Measurements from ENCODE around the gene PSME3. TPM values are rescaled to one million over a fixed set of nuclear protein-coding genes. Genes with fewer than 3 reads are reported as not detected.

The PSME3 gene
- total and polyA plus RNA-seq, 2 of the 13 experiments (the other 11 are each of a cell fraction or from before 2014, with no cell fraction given): 66.3 to 135 TPM

GRCh38 chr17:42798383-42799380 is 34.5 kb upstream of the PSME3 start, which contains the start of the genes CNTD1 and COA3 (continued):
- TF ChIP-seq MEIS1 (CRISPR knock-in tag; IDR thresholded peaks at IDR 0.05; ENCODE audit: borderline replicate concordance) (peak; percentile 77), ZNF234 (CRISPR knock-in tag; conservative IDR thresholded peaks at IDR 0.05) (no peak), ZNF30 (CRISPR knock-in tag; IDR thresholded peaks at IDR 0.05) (peak; percentile 59; the same call in 1 of the 2 replicates), RELA (CRISPR knock-in tag; IDR thresholded peaks at IDR 0.05) (peak; percentile 73; the same call in 1 of the 2 replicates), HOXA9 (CRISPR knock-in tag; IDR thresholded peaks at IDR 0.05; ENCODE audit: borderline replicate concordance) (peak; percentile 54; the same call in 1 of the 2 replicates), ZNF446 (CRISPR knock-in tag; IDR thresholded peaks at IDR 0.05) (peak; percentile 94), NPAS2 (CRISPR knock-in tag; IDR thresholded peaks at IDR 0.05; ENCODE audit: borderline replicate concordance) (no peak), SNAPC2 (CRISPR knock-in tag; IDR thresholded peaks at IDR 0.05) (peak; percentile 79; the same call in 1 of the 2 replicates), PAWR (CRISPR knock-in tag; IDR thresholded peaks at IDR 0.05; ENCODE audit: borderline replicate concordance) (peak; percentile 94), POLR2G (IDR thresholded peaks at IDR 0.05; ENCODE audit: low read depth, low read length) (peak; percentile 81), JUND (CRISPR knock-in tag; IDR thresholded peaks at IDR 0.05) (peak; percentile 61; the same call in 1 of the 2 replicates), ZNF790 (CRISPR knock-in tag; IDR thresholded peaks at IDR 0.05; ENCODE audit: borderline replicate concordance) (peak; percentile 60; the same call in 1 of the 2 replicates), SNRNP70 (IDR thresholded peaks at IDR 0.05; ENCODE audit: low read depth, low read length) (no peak), RBM39 (IDR thresholded peaks at IDR 0.05; ENCODE audit: low read depth, low read length, poor library complexity, severe bottlenecking) (peak; percentile 90), ZBED4 (CRISPR knock-in tag; IDR thresholded peaks at IDR 0.05; ENCODE audit: borderline replicate concordance) (peak; percentile 64; the same call in 1 of the 2 replicates), TBX2 (CRISPR knock-in tag; IDR thresholded peaks at IDR 0.05; ENCODE audit: borderline replicate concordance) (peak; percentile 94), POLR2AphosphoS5 (IDR thresholded peaks at IDR 0.05; ENCODE audit: low read depth, low read length) (peak; percentile 91), TAF1 (CRISPR knock-in tag; IDR thresholded peaks at IDR 0.05) (peak; percentile 96), HNF1B (CRISPR knock-in tag; IDR thresholded peaks at IDR 0.05) (peak; percentile 97), ZBTB43 (CRISPR knock-in tag; conservative IDR thresholded peaks at IDR 0.05) (peak; percentile 73), FOXP1 (IDR thresholded peaks at IDR 0.05) (no peak), FOXP1 (CRISPR knock-in tag; IDR thresholded peaks at IDR 0.05) (no peak)

Measured in HepG2 (cell line).